NCI-H226 (cell line): ENCODE measurements around the gene PSMD13.
A peak's percentile ranks its signal among the peaks of the same experiment; 100 is the strongest.
"Not testable (repeated sequence)": the region's sequence is repeated elsewhere in the genome, so short reads cannot be mapped to it uniquely, and the experiment has no call there.

Source experiments
- DNase-seq: peaks from one replicate; pipeline ENCODE4 v3.0.0-alpha.2; 2015

The PSMD13 gene

DNA sequence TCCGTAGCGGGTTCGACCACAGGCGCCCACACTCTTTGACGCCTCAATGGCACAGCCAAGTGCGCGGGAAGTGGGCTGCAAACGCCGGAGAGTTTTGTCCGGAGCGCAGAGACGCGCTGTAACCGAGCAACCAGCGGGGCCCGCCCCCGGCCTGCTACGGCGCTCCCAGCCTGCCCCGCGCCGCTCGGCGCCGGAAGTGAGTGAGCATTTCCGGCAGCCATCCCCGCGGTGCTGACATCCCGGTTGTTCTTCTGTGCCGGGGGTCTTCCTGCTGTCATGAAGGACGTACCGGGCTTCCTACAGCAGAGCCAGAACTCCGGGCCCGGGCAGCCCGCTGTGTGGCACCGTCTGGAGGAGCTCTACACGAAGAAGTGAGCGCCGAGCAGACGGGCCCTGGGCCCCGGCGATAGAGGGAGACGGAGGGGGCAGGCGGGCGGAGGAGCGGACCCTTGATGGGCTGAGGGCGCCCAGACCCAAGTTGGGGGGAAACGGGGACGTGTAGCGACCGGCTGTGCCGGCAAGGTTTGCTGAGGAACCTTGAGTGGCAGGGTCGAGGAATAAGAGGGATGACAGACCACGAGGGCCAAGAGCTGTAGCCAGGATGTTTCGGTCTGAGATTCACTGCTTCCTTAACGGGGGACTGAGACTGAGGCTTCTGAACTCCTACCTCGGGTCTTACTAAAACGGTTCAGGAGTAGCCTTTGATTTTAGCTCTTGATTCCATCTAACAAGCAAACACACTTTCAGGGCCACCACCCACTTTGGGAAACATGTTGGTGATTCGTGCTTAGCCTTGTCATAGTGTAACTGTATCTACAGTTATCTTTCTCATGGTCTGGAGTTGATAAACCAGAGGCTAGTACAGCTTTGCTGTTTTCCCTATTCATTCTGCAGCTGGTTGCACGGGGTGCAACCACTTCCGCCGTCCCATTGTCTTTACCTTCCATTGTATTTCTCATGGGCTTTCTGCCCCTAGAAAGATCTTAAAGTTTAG, at the start of gene PSMD13:
TSS of gene PSMD13 (plus strand) at position 203 of the 994 bp plus-strand sequence. CDS start at position 277, 74 bp downstream.
- DNase-seq, result peak; percentile 82

DNA sequence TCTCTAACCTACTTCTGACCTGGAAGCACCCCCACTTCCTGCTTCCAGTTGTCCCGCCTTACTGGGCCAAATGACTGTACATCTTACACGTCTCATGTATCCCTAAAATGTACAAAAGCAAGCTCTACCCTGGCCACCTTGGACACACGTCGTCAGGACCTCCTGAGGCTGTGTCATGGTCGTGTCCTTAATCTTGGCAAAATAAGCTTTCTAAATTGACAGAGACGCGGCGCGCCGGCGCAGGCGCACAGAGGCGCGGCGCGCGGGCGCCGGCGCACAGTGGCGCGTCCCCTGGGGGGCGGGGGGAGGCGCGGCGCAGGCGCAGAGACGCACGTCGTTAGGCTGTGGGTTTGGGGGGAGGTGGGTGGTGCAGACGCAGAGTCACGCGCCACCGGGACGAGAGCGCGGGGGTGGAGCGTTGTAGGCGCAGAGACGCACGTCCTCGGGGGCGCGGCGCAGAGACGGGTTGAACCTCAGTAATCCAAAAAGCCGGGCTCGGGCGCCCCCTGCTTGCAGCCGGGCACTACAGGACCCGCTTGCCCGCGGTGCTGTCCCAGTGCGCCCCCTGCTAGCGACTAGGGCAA, 47.5 kb upstream of the PSMD13 start:
- not testable (repeated sequence) for DNase-seq

DNA sequence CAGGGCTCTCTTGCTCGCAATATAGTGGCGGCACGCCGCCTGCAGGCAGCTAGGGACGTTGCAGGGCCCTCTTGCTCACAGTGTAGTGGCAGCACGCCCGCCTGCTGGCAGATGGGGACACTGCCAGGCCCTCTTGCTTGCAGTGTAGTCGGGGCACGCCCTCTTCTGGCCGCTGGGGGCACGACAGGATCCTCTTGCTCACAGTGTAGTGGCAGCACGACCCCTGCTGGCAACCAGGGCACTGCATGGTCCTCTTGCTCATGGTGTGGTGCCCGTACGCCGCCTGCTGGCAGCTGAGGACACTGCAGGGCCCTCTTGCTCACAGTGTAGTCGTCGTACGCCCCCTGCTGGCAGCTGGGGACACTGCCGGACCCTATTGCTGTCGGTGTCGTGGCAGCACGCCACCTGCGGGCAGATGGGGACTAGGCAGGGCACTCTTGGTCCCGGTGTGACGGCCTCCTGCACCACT, 46.9 kb upstream of the PSMD13 start:
- not testable (repeated sequence) for DNase-seq

DNA sequence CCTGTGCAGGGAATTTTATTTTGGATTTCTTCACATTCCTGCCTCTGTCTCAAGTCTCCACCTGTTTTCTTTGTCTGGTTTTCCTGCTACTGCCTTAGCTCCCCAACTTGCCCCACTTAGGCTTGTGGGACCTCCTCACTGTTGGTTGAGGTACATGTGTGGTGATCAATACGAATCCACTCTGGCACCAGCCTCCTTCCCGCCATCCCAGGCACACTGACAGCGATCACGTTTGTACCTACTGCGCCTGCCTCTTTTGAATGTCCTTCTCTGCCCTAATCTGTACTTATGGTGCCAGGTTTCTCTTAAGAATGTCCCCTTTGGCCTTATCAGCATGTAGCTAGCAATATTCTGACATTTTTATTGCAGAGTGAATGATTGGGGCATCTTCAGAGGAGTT, 46.2 kb upstream of the PSMD13 start:
- DNase-seq, result not testable (repeated sequence)

DNA sequence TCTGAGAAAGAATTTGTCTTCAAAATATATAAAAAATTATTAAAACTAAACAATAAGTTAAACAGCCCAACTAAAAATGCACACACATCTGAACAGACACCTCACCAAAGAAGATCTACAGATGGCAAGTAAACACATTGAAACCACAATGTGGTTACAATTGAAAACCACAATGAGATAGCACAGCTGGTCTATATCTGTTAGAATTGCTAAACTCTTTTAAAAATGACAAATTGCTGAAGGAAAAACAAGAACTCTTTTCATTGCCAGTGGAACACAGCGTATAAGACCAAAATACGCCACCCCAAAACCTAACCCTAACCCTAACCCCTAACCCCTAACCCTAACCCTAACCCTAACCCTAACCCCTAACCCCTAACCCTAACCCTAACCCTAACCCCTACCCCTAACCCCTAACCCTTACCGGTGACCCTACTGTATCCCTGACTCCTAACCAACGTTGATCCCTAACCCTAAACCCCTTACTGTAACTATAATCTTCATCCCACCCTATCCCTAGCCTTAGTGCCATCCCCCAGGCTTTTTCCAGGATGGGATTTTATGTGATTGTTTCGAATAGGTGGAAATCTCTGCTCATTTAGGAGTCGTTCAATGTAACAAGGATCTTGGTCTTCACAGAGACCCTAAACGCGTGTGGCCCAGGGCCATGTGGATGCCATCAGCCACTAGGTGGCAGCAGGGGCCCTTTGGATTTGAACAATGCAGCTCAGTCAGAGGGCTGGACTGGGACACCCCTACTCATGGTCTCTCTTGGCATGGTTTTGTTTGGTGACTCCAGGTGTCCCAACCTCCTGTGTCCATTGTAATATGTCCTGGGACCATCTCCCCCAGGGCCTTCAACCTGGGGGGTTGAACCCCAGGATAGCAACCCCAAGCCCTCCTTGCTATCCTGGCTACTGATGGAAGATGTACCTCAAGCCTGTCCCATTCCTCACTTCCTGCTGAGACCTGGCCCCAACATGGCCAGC, 45.0 kb upstream of the PSMD13 start:
- not testable (repeated sequence) for DNase-seq

DNA sequence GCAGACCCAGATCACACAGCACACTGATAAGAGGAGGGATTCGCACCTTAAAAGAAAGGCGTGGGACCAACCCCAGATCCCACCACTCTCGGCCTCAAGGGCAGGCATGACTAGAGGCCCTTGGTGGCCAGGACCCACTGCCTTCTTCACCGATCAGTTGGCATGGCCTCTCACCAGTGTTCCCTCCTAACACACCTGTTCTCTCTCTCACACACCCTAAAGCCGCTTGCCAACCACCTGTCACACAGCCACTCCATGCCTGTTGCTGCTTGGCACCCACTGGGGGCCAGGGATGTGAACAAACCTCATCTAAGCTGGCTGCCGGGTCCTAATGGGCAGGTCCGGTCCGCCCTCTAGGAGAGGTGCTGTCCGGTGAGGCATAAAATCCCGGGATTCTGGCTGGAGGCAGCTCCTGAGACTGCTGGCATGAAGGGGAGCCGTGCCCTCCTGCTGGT, 44.1 kb upstream of the PSMD13 start, which contains the start of gene SCGB1C1:
TSS of gene SCGB1C1 (plus strand) at position 405 of the 455 bp plus-strand sequence. CDS start at position 427, 22 bp downstream.
- DNase-seq, result not testable (repeated sequence)

DNA sequence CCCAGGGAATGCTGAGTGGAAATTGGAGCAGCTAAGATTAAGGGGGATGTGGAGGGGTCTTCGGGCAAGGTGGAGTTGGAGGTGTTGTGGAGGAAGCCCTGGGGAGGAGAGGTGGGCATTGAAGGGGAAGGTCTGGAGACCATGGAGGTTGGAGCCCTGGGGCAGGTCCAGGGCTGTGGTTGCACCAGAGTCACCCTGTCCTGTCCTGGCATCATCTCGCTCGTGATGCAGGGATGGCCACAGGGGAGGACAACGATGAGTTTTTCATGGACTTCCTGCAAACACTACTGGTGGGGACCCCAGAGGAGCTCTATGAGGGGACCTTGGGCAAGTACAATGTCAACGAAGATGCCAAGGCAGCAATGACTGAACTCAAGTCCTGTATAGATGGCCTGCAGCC, 43.3 kb upstream of the PSMD13 start:
- DNase-seq, result not testable (repeated sequence)

DNA sequence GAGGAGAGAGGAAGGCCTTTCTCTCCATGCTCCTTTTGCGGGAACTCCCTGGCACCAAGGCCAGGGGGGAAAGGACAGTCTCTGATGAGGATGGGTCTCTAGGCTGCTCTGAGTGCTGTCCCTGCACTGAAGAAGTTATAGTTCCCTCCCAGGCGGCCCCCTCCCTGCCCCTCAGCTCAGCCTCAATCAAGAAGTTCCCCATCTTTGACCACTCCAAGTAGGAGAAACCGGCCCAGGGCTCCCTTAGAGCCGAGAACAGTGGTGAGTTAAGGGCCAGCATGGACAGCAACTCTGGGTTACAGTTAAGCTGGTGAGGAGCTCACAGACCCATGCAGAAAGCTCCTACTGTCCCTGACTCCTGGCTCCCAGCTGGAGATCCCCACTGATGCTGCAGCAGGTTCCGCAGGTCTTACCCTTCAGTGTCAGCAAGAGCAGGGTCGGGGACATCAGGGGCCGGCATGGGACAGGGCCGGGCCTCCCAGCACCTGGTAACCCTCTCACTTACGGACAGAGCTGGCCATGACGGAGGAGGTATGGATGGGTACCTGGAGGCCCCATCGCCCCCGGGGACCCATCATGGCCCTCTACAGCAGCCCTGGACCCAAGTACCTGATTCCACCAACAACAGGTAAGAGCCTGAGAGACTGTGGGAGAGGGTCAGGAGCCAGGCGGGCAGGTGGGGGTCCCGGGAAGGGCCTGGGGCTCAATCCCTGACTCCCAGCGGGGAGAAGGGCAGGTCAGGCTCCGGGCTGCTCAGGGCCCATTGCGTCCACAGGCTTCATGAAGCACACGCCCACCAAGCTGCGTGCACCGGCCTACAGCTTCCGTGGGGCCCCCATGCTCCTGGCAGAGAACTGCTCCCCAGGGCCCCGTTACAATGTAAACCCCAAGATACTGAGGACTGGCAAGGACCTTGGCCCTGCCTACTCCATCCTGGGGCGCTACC, 39.7 kb upstream of the PSMD13 start:
- DNase-seq, result no peak

DNA sequence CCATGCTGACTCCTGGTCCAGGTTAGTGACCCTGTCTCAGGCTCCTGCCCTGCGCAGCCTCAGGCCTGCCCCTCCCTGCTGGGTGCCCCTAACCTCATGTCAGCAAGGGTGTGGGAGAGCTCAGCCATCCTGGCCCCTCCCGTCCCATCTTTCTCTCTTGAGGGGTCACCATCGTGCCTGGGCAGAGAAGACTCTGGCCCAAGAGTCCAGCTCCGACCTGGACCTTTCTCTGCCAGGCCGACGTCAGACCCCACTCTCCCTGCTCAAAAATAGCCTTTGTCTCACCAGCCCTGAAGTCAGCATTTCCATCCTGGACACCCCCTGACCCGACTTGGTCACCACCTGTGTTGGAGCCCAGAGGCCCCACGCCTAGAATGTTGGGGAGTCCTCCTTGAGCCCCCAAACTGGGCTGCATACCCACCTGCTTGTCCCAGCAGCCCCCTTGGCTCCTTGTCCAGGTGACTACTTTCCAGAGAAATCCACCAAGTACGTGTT, 39.0 kb upstream of the PSMD13 start:
- no peak for DNase-seq

DNA sequence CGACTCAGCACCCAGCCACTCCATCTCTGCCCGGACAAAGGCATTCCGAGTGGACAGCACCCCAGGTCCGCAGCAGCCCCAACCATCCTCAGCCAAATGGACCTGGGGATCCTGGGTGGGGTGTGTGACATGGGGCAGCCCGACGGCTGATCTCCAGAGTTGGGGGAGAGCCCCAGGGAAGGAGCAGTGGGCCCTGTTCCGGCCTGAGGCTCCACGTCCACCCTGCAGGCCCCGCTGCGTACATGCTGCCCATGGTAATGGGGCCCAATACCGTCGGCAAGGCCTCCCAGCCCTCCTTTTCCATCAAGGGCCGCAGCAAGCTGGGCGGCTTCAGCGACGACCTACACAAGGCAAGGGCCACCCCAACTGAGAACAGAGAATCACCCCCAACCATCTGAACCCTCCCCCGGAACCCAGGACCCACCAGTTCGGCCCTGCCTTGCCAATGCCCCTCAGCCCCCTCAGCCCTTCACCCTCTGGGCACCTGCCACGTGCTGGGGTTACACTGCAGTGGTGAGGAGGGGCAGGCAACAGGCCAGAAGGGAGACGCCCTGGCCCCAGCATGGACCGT, 38.5 kb upstream of the PSMD13 start:
- DNase-seq, result no peak

DNA sequence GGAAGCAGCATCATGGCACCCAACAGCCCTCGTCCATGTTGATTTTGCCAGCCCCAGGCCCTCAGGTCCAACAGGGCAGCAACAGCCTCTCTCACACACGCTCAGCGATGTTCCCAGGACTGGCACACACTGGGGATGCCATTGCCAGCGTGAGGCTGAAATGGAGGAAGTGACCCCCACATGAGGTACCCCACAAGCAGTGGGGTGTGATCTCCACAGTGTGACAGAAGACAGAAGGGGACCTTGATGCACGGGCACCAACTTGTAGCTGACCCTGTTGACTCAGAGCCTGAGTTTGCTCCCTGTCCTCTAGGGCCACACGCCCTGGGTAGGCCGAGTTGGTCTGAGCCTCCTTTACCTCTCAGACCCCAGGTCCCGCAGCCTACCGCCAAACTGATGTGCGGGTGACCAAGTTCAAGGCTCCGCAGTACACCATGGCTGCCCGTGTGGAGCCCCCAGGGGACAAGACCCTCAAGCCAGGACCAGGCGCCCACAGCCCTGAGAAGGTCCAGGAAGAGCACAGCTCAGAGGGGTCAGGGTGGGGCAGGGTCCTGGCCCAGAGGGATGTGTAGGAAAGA, 37.7 kb upstream of the PSMD13 start:
- no peak for DNase-seq

DNA sequence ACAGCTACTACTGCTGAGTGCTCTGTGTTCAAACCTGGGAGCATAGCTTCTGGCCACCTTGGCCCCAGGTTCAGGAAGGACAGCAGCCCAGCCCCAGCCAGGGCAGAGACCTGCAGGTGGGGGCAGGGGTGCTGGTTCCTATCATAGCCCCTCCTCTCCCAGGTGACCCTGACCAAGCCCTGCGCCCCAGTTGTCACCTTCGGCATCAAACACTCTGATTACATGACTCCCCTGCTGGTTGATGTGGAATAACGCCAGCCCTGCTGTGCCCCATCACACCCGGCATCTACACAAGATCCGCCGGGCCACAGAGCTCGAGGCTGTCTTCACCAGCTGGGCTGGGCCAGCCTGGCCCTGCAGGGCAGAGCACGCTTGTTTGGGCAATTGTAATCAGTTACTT, 37.0 kb upstream of the PSMD13 start:
- DNase-seq, result no peak

DNA sequence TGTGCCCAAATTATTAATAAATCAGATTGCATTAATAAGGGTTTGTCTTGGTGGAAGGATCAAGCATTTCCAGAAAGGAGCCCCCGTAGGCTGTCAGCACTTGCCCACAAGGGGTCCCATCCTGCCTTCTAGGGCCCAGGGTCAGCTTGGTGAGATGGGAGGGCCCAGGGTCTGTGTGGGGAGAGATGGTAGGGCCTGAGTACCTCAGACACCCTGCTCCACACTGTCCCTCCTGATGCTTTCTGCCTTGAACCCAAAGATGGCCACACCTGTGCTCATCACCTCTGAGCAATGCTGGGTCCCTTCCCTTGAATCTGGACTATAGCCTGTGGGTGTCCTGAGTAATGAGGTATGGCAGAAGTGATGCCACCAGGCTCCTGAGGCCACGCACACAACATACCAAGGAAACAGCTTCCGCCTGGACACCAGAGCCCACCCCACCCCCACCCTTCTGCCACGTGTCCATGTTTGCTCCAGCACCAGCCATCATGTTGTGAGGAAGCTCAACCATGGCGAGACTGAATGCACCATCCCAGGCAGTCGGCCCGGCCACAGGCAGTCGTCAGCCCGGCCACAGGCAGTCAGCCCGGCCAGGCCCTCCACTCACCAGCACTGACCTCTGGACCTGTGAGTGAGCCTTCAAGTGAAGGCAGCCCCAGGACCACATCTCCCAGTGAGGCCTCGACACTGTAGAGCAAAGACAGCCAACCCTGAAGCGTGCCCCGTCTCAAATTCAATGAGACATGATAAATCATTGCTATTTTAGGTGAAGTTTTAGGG, 36.4 kb upstream of the PSMD13 start:
- DNase-seq, result no peak

DNA sequence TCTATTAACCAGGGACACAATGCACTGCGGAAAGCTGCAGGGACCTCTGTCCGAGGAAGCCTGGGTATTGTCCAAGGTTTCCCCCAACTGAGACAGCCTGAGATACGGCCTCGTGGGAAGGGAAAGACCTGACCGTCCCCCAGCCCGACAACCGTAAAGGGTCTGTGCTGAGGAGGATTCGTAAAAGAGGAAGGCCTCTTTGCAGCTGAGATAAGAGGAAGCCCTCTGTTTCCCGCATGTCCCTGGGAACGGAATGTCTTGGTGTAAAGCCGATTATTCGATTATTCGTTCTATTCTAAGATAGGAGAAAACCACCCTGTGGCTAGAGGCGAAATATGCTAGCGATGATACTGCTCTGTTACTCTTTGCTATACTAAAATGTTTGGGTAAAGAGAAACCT, 34.8 kb upstream of the PSMD13 start:
- DNase-seq, result no peak

DNA sequence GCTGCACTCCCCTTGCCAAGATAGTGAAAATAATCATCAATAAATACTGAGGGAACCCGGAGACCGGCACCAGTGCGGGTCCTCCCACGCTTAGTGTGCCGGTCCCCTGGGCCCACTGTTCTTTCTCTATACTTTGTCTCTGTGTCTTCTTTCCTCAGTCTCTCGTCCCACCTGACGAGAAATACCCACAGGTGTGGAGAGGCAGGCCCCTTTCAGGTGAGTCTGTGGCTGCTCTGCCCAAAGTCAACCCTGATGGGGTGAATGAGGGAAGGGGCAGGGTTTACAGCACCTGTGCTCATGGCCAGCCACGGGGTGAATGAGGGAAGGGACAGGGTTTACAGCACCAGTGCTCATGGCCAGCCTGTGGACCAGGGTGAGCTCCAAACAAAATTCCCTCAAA, 34.3 kb upstream of the PSMD13 start:
- DNase-seq, result no peak

DNA sequence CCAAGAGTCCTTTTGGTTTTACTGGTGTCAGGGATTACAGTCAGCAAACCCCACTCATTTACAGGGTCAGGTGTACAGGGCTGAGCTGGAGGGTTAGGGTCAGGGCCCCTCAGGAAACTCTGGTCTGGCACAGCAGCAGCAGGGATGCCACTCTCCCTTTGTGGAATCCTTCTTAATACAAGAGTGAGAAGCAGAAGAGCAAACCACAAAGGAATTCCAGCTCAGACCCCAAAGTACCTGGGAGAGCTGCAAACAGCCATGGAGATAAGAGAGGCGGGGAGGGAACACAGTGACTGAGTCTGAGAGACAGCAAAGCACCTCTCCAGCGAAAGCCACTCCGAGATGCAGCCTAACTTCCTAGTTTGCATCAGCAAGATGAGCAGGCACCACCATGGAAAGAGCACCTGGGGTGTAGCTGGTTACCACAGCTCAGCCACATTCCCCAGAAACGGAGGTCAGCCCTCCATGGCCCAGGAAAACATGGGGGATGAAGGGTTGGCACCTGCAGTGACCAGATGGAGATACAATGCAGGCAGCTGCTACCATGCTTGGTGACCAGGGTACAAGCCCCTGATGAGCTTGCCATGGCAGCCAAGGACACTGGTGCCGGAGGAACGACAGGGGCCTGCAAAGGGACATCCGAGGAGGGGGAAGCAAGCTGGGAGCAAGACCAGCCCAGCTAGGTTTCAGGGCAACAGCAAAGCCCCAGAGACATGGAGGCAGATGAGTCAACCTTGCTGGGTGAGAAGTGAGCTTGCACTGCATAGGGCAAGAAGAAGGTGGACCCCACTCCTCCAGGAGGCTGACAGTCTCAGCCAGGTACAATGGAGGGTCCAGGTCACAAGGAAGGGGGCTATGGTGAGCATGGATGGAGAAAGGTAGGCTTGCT, 33.5 kb upstream of the PSMD13 start:
- DNase-seq, result no peak

DNA sequence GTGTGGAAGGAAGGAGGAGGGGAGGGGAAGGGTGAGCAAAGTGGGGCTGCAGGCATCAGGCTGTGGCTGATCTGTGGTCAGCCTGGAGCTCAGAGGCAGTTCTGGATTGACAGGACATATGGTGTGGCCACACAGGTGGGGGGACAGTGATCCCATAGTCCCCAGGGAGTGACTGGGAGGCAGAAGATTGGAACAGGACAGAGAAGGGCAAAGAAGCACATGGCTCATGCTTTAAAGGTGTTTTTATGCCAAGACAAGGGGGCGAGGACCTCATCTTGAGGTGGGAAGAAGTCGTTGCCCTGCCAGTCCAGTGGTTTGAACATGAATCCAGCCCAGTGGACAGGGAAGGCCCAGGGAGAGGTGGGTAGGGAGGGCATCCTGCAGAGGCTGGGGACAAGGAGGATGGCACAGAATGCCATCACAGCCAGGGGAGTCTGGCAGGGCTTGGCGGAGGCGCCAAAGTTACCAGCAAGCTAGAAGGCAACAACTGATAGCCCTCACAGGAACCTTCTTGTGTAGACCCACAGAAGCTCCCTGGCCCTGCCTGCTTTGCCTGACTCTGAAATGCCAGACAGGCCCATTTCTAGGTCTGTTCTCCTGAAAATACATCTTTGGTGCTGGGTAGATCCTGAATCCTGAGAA, 32.7 kb upstream of the PSMD13 start:
- no peak for DNase-seq

DNA sequence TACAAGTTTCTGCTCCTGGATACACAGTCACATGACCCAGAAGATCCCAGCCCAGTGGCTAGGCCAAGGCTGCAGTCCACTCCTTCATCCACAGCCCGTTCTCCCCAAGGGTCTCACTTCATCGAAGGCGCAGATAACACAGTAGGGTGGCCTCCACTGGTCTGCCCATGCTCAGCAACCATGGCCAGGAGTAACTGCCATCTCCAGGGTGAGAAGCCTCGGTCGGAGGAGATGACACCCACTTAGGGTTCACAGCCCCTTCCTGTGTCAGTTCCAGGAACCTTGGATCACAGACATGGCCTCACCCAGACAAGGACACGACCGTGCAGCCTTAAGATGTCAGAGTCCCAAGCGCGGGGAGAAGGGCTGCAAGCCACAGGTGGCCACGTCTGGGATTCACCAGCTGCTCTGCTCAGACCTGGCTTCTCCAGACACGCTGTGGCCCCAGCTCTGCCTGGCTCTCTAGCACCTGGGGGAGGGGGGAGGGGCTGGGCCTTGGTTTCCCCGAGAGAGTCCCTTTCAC, 32.1 kb upstream of the PSMD13 start:
- DNase-seq, result no peak
